Gastroesophageal sphincter (tissue), 4 donors: Measurements from ENCODE around the gene CKS2. TPM values are rescaled to one million over a fixed set of nuclear protein-coding genes. Genes with fewer than 3 reads are reported as not detected.
"Not testable (repeated sequence)": the region's sequence is repeated elsewhere in the genome, so short reads cannot be mapped to it uniquely, and the experiment has no call there.

ENCODE experiments used
- ATAC-seq: fragments of 150-250 bp; one replicate; pipeline ENCODE4 v1.9.1; 2016; ENCODE audit warnings: mild to moderate bottlenecking, moderate library complexity
- H3K27ac ChIP-seq, 4 donors: fragments of 200-600 bp; sonication (generic) in 3 of 4; 1 replicate in 3 of 4; 2 replicates in 1 of 4; pipeline ENCODE4 v1.5.1; 2016 to 2019
- H3K27me3 ChIP-seq: fragments of 200-600 bp; sonication (generic); one replicate; pipeline ENCODE4 v1.5.1; 2019
- H3K36me3 ChIP-seq, 2 donors: fragments of 200-600 bp; sonication (generic); one replicate each; pipeline ENCODE4 v1.5.1; 2019; ENCODE audit warnings: control low read depth in 1 of 2
- H3K4me1 ChIP-seq, 3 donors: fragments of 200-600 bp; sonication (generic); 1 replicate in 2 of 3; 2 replicates in 1 of 3; pipeline ENCODE4 v1.5.1; 2016 to 2019; ENCODE audit warnings: control low read depth in 2 of 3
- H3K4me3 ChIP-seq, 2 donors: fragments of 200-600 bp; sonication (generic); one replicate each; pipeline ENCODE4 v1.5.1; 2019; ENCODE audit warnings: mild to moderate bottlenecking in 1 of 2, moderate library complexity in 1 of 2
- H3K9me3 ChIP-seq, 3 donors: fragments of 200-600 bp; sonication (generic); one replicate each; pipeline ENCODE4 v1.5.1; 2017 to 2019; ENCODE audit warnings: control low read depth in 2 of 3
- EP300 ChIP-seq: sonication (generic); formaldehyde crosslinking; IDR thresholded peaks from one replicate; pipeline ENCODE4 v1.6.1; 2017; ENCODE audit warnings: antibody characterized with exemption, mild to moderate bottlenecking
- POLR2A ChIP-seq, 2 donors: fragments of 450-650 bp; IDR thresholded peaks; one replicate each; pipeline ENCODE4 v1.6.1; 2017; ENCODE audit warnings: antibody characterized with exemption in 2 of 2, mild to moderate bottlenecking in 2 of 2, moderate library complexity in 1 of 2
- POLR2AphosphoS5 ChIP-seq: sonication (generic); formaldehyde crosslinking; IDR thresholded peaks from one replicate; pipeline ENCODE4 v1.6.1; 2017; ENCODE audit warnings: antibody characterized with exemption
- WGBS, 2 donors: methylation state at CpG; one replicate each; pipeline ENCODE4 v1.1.5; 2018; ENCODE audit warnings: low coverage in 1 of 2; 5-methylcytosine and 5-hydroxymethylcytosine counted together
- total RNA-seq, 4 donors: library from RNA; depleted of rRNA; stranded (reverse); fragments of >200 nt; gene quantifications; one replicate each; pipeline ENCODE4 v1.1.0, GENCODE V29; 2016
- TF ChIP-seq, protein P1 (sequence below), 4 experiments: fragments of 200-600 bp in 2 of 4; fragments of 450-650 bp in 2 of 4; sonication (generic) in 1 of 4; IDR thresholded peaks; one replicate each; pipeline ENCODE4 v1.5.1; 2017 to 2019; ENCODE audit warnings: antibody characterized with exemption in 4 of 4, mild to moderate bottlenecking in 2 of 4, moderate library complexity in 2 of 4

Gene CKS2
- total RNA-seq, 4 donors from 2014 or later = 0.81 to 9.9 (median 4.2) TPM

- no peak for ATAC-seq
- Histone ChIP-seq H3K9me3 (no peaks in the 10 kb centered on the region), H3K27ac (no peak overlapping the region), H3K4me3 (no peak overlapping the region), H3K27me3 (no peaks in the 10 kb centered on the region), H3K36me3 (no peaks in the 10 kb centered on the region), H3K4me1 (no peaks in the 10 kb centered on the region)
- 80 to 82% methylated on average over 2 to 7 of the region's 7 CpGs for WGBS, 2 donors
- TF ChIP-seq POLR2AphosphoS5 (no peak), EP300 (no peak), POLR2A (IDR thresholded peaks at IDR 0.05) (no peak)
- TF ChIP-seq, protein P1, sequence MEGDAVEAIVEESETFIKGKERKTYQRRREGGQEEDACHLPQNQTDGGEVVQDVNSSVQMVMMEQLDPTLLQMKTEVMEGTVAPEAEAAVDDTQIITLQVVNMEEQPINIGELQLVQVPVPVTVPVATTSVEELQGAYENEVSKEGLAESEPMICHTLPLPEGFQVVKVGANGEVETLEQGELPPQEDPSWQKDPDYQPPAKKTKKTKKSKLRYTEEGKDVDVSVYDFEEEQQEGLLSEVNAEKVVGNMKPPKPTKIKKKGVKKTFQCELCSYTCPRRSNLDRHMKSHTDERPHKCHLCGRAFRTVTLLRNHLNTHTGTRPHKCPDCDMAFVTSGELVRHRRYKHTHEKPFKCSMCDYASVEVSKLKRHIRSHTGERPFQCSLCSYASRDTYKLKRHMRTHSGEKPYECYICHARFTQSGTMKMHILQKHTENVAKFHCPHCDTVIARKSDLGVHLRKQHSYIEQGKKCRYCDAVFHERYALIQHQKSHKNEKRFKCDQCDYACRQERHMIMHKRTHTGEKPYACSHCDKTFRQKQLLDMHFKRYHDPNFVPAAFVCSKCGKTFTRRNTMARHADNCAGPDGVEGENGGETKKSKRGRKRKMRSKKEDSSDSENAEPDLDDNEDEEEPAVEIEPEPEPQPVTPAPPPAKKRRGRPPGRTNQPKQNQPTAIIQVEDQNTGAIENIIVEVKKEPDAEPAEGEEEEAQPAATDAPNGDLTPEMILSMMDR (IDR thresholded peaks at IDR 0.05) = no peak
These were observed 26.9 kb upstream of the CKS2 start for GRCh38 chr9:89284076-89284475.

- H3K27me3 ChIP-seq = no peaks in the 10 kb centered on the region
- no peak overlapping the region for H3K27ac ChIP-seq
- no peaks in the 10 kb centered on the region for H3K4me1 ChIP-seq
- 83% methylated on average over 2 of the region's 2 CpGs; no CpG with 5 or more reads in 1 of the 2 donors for WGBS, 2 donors
- H3K9me3 ChIP-seq = no peaks in the 10 kb centered on the region
- H3K4me3 ChIP-seq = no peak overlapping the region
- no peak for TF ChIP-seq POLR2AphosphoS5
- TF ChIP-seq, protein P1 (IDR thresholded peaks at IDR 0.05) = no peak
- TF ChIP-seq EP300 = no peak
- no peak for TF ChIP-seq POLR2A (IDR thresholded peaks at IDR 0.05)
- ATAC-seq = no peak
- H3K36me3 ChIP-seq = no peaks in the 10 kb centered on the region
These were observed 19.3 kb upstream of the CKS2 start for GRCh38 chr9:89291741-89292140.

DNA sequence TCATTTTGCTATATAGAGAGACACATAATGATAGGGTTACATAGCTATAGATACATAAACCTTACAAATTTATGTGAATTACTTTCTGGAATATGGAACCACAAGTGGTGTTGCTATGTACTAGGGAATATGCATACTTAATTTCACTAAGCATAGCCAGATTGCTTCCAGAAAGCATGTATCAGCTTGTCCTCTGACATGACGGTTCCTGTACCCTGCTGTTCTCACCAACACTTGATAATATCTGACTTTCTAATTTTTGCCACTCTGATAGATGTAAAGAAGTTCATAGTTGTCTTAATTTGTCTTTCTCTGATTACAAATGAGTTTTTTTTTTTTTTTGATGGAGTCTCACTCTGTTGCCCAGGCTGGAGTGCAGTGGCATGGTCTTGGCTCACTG, 18.0 kb upstream of the CKS2 start:
- H3K4me1 ChIP-seq = no peaks in the 10 kb centered on the region
- no peak overlapping the region for H3K27ac ChIP-seq
- H3K4me3 ChIP-seq = no peak overlapping the region
- no peaks in the 10 kb centered on the region for H3K9me3 ChIP-seq
- no peaks in the 10 kb centered on the region for H3K36me3 ChIP-seq
- no peaks in the 10 kb centered on the region for H3K27me3 ChIP-seq
- WGBS, 2 donors = 100% methylated on average over 1 of the region's 1 CpG
- no peak for ATAC-seq
- TF ChIP-seq POLR2AphosphoS5 = no peak
- TF ChIP-seq POLR2A (IDR thresholded peaks at IDR 0.05) = no peak
- TF ChIP-seq, protein P1 (IDR thresholded peaks at IDR 0.05) = no peak
- TF ChIP-seq EP300 = no peak

DNA sequence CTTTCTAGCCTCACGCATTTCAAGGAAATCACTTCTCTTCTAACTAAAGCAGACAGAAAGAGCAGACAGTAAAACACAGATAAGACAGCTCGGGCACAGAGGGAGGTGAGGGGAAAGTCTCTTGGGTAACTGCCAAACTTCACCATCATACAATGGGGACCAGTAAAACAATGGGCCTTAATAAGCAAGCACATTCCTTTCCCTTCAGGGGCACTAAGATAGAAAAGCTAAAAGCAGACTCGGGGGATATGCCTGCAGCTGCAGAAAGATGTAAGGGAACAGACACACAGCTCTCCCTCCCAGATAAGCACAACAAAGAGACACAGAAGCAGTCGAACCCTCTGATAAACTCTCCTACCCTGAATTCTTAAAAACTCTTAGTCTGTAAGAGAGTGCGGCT, 15.6 kb upstream of the CKS2 start:
- H3K4me1 ChIP-seq = no peaks in the 10 kb centered on the region
- no peaks in the 10 kb centered on the region for H3K36me3 ChIP-seq
- no peak overlapping the region for H3K4me3 ChIP-seq
- H3K27ac ChIP-seq = no peak overlapping the region
- H3K9me3 ChIP-seq = no peaks in the 10 kb centered on the region
- ATAC-seq = no peak
- H3K27me3 ChIP-seq = no peaks in the 10 kb centered on the region
- TF ChIP-seq POLR2A (IDR thresholded peaks at IDR 0.05) (no peak), POLR2AphosphoS5 (no peak), EP300 (no peak)
- TF ChIP-seq, protein P1 (IDR thresholded peaks at IDR 0.05) = no peak
- WGBS, 2 donors = 67 to 68% methylated on average over 3 to 4 of the region's 5 CpGs

- not testable (repeated sequence) for H3K4me1 ChIP-seq, H3K27ac ChIP-seq, H3K9me3 ChIP-seq, ATAC-seq, H3K4me3 ChIP-seq, H3K36me3 ChIP-seq, H3K27me3 ChIP-seq
- 65 to 67% methylated on average over 1 to 2 of the region's 2 CpGs for WGBS, 2 donors
These were observed 9.0 kb upstream of the CKS2 start for GRCh38 chr9:89301996-89302395.
